Fibroblast of the aortic adventitia (primary cell): ENCODE measurements around the gene ULBP2. TPM values are rescaled to one million over a fixed set of nuclear protein-coding genes. Genes with fewer than 3 reads are reported as not detected.
A peak's percentile ranks its signal among the peaks of the same experiment; 100 is the strongest.
"Not testable (repeated sequence)": the region's sequence is repeated elsewhere in the genome, so short reads cannot be mapped to it uniquely, and the experiment has no call there.

Experiments used
- DNase-seq: peaks from one replicate; pipeline ENCODE4 v3.0.0-alpha.2; 2010; ENCODE audit warnings: low read depth
- H3K4me3 ChIP-seq: 2 replicates; pipeline ENCODE4 v1.5.1; 2011; ENCODE audit warnings: low read depth, mild to moderate bottlenecking, control low read depth, low read length, moderate library complexity
- total RNA-seq: library from RNA; depleted of rRNA; stranded (reverse); fragments of >200 nt; gene quantifications from 2 replicates; pipeline ENCODE4 v1.2.3, GENCODE V29; 2012; ENCODE audit warnings: low replicate concordance
- TF ChIP-seq, protein P1 (sequence below): IDR thresholded peaks from 2 replicates; pipeline ENCODE4 v1.5.1; 2011; ENCODE audit warnings: mild to moderate bottlenecking, low read length, control low read depth, inconsistent platforms; ENCODE audit not compliant: insufficient read depth

Gene ULBP2
- total RNA-seq, 1 donor = 3.3 TPM

GRCh38 chr6:149965194-149966020 is 23.6 kb downstream of the ULBP2 start:
- H3K4me3 ChIP-seq = peak overlapping the region; percentile 60
- TF ChIP-seq, protein P1, sequence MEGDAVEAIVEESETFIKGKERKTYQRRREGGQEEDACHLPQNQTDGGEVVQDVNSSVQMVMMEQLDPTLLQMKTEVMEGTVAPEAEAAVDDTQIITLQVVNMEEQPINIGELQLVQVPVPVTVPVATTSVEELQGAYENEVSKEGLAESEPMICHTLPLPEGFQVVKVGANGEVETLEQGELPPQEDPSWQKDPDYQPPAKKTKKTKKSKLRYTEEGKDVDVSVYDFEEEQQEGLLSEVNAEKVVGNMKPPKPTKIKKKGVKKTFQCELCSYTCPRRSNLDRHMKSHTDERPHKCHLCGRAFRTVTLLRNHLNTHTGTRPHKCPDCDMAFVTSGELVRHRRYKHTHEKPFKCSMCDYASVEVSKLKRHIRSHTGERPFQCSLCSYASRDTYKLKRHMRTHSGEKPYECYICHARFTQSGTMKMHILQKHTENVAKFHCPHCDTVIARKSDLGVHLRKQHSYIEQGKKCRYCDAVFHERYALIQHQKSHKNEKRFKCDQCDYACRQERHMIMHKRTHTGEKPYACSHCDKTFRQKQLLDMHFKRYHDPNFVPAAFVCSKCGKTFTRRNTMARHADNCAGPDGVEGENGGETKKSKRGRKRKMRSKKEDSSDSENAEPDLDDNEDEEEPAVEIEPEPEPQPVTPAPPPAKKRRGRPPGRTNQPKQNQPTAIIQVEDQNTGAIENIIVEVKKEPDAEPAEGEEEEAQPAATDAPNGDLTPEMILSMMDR = no peak
- no peak for DNase-seq

GRCh38 chr6:149966319-149966718 is 24.5 kb downstream of the ULBP2 start:
- not testable (repeated sequence) for DNase-seq, H3K4me3 ChIP-seq

- no peak overlapping the region for H3K4me3 ChIP-seq
- TF ChIP-seq, protein P1 = no peak
- DNase-seq = no peak
Measured at GRCh38 chr6:149967591-149967990, 25.8 kb downstream of the ULBP2 start.

DNA sequence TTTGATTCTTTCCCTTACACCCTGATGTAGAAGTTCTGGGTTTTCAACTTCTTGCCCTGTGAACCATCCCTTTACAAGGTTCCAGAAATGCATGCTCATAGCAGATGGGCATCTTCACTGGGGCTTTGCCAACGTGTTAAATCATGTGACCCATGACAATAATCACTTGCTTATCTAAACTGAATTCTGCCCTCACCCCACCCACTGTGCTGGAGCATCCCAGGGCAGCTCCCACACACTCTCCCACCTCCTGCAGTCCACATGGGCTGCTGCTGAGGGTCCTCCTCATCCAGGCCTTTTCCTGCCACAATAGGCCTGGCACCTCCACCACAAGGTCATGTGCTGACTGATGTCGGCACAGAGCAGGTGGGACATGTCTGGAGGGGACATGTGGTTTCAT is 26.2 kb downstream of the ULBP2 start:
- DNase-seq, H3K4me3 ChIP-seq: not testable (repeated sequence)

GRCh38 chr6:149968909-149969308 is 27.1 kb downstream of the ULBP2 start:
- not testable (repeated sequence) for DNase-seq, H3K4me3 ChIP-seq

GRCh38 chr6:149969635-149970034 is 27.8 kb downstream of the ULBP2 start:
- no peak overlapping the region for H3K4me3 ChIP-seq
- TF ChIP-seq, protein P1 = no peak
- DNase-seq = no peak

- DNase-seq = not testable (repeated sequence)
Measured at GRCh38 chr6:149974394-149974793, 32.6 kb downstream of the ULBP2 start.

DNA sequence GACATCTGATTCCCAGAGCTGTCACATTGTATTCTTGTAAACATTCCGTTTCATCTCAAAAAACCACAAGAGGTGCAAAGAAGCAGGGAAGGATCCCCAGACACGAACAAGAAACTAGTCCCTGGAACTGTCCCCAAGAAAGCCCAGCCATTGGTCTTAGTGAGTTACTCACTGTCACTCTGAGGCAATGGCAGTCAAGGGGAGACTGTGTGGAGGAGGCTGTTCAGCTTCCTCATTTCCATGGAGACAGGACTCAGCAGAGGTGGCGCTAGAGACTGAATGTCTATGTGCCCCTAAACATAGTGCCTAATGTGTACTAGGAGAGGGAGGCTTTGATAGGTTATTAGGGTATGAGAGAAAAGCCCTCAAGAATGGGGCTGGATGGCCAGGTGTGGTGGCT is 33.0 kb downstream of the ULBP2 start:
- no peak for DNase-seq
- no peak overlapping the region for H3K4me3 ChIP-seq
- TF ChIP-seq, protein P1 = no peak

More at GRCh38 chr6:149974394-149974793, 32.6 kb downstream of the ULBP2 start:
- H3K4me3 ChIP-seq = not testable (repeated sequence)

DNA sequence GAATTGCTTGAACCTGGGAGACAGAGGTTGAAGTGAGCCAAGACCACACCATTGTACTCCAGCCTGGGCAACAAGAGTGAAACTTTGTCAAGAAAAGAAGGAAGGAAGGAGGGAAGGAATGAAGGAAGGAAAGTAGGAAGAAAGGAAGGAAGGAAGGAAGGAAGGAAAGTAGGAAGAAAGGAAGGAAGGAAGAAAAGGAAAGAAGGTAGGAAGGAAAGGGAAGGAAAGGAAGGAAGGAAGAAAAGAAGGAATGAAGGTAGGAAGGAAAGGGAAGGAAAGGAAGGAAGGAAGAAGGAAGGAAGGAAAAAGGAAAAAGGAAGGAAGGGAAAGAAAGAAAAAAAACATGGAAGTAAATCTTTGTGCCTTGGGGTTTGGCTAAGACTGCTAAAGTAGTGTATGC is 33.6 kb downstream of the ULBP2 start:
- no peak overlapping the region for H3K4me3 ChIP-seq
- TF ChIP-seq, protein P1 = no peak
- no peak for DNase-seq
